Trophoblast cell (in vitro differentiated cells and primary cell): Measurements from ENCODE around the gene PRM2.

Source experiments
- DNase-seq, 2 donors: peaks; one replicate each; pipeline ENCODE4 v3.0.0-alpha.2; 2016
- H2AFZ ChIP-seq: 2 replicates; pipeline ENCODE4 v1.6.1; 2013; ENCODE audit warnings: low read length, moderate library complexity, mild to moderate bottlenecking; ENCODE audit not compliant: insufficient read depth, poor library complexity
- H2AK5ac ChIP-seq: 2 replicates; pipeline ENCODE4 v1.6.1; 2013; ENCODE audit warnings: mild to moderate bottlenecking, low read length
- H2BK120ac ChIP-seq: 2 replicates; pipeline ENCODE4 v1.6.1; 2013; ENCODE audit warnings: low read length, mild to moderate bottlenecking, moderate library complexity; ENCODE audit not compliant: insufficient read depth, poor library complexity
- H2BK12ac ChIP-seq: 2 replicates; pipeline ENCODE4 v1.6.1; 2013; ENCODE audit warnings: mild to moderate bottlenecking, low read length, moderate library complexity
- H2BK5ac ChIP-seq: 2 replicates; pipeline ENCODE4 v1.6.1; 2013; ENCODE audit warnings: low read length, low read depth, moderate library complexity, mild to moderate bottlenecking; ENCODE audit not compliant: poor library complexity
- H3K14ac ChIP-seq: 2 replicates; pipeline ENCODE4 v1.6.1; 2013; ENCODE audit warnings: mild to moderate bottlenecking, low read length
- H3K18ac ChIP-seq: 2 replicates; pipeline ENCODE4 v1.6.1; 2013; ENCODE audit warnings: mild to moderate bottlenecking, low read length
- H3K23ac ChIP-seq: 2 replicates; pipeline ENCODE4 v1.6.1; 2013; ENCODE audit warnings: low read length
- H3K27ac ChIP-seq: 2 replicates; pipeline ENCODE4 v1.5.1; 2013; ENCODE audit warnings: low read depth, mild to moderate bottlenecking, inconsistent platforms, low read length, moderate library complexity
- H3K27me3 ChIP-seq: 2 replicates; pipeline ENCODE4 v1.6.1; 2013; ENCODE audit warnings: inconsistent platforms, mild to moderate bottlenecking, low read length, moderate library complexity; ENCODE audit not compliant: insufficient read depth
- H3K36me3 ChIP-seq, 2 experiments: 1 replicate in 1 of 2; 2 replicates in 1 of 2; pipeline ENCODE4 v1.6.1; 2013; ENCODE audit warnings: low read length in 2 of 2, mild to moderate bottlenecking in 2 of 2, moderate library complexity in 1 of 2; ENCODE audit not compliant: insufficient read depth in 2 of 2, control insufficient read depth in 1 of 2
- H3K4ac ChIP-seq: 2 replicates; pipeline ENCODE4 v1.6.1; 2013; ENCODE audit warnings: low read depth, mild to moderate bottlenecking, low read length, moderate library complexity
- H3K4me1 ChIP-seq, 2 experiments: 1 replicate in 1 of 2; 2 replicates in 1 of 2; pipeline ENCODE4 v1.6.1; 2013; ENCODE audit warnings: low read length in 2 of 2, mild to moderate bottlenecking in 2 of 2, moderate library complexity in 1 of 2; ENCODE audit not compliant: insufficient read depth in 2 of 2, control insufficient read depth in 1 of 2
- H3K4me2 ChIP-seq: 2 replicates; pipeline ENCODE4 v1.6.1; 2013; ENCODE audit warnings: inconsistent platforms, mild to moderate bottlenecking, low read length, moderate library complexity
- H3K4me3 ChIP-seq: 2 replicates; pipeline ENCODE4 v1.5.1; 2013; ENCODE audit warnings: mild to moderate bottlenecking, low read depth, low read length, inconsistent platforms
- H3K79me1 ChIP-seq: one replicate; pipeline ENCODE4 v1.6.1; 2013; ENCODE audit warnings: low read length
- H3K79me2 ChIP-seq: 2 replicates; pipeline ENCODE4 v1.6.1; 2013; ENCODE audit warnings: low read length, mild to moderate bottlenecking; ENCODE audit not compliant: control insufficient read depth, insufficient read depth, poor library complexity
- H3K9ac ChIP-seq: 2 replicates; pipeline ENCODE4 v1.6.1; 2013; ENCODE audit warnings: mild to moderate bottlenecking, low read length
- H3K9me3 ChIP-seq: 2 replicates; pipeline ENCODE4 v1.6.1; 2013; ENCODE audit warnings: low read depth, mild to moderate bottlenecking, control low read depth, inconsistent platforms, low read length; ENCODE audit not compliant: insufficient read depth
- H4K12ac ChIP-seq: 2 replicates; pipeline ENCODE4 v1.6.1; 2013; ENCODE audit warnings: low read depth, mild to moderate bottlenecking, low read length, moderate library complexity
- H4K8ac ChIP-seq: 2 replicates; pipeline ENCODE4 v1.6.1; 2013; ENCODE audit warnings: low read depth, mild to moderate bottlenecking, low read length, moderate library complexity
- H4K91ac ChIP-seq: one replicate; pipeline ENCODE4 v1.6.1; 2013; ENCODE audit warnings: low read depth, mild to moderate bottlenecking, low read length, moderate library complexity
- WGBS: extraction: QIAGEN DNeasy Blood & Tissue Kit; methylation state at CpG from one replicate; pipeline ENCODE4 v1.1.7; 2013; ENCODE audit warnings: missing lambda C conversion rate; ENCODE audit not compliant: insufficient read length, insufficient coverage; ENCODE audit errors: extremely low coverage; 5-methylcytosine and 5-hydroxymethylcytosine counted together

PRM2 gene

GRCh38 chr16:11321662-11322061 is 45.4 kb upstream of the PRM2 start:
- Histone ChIP-seq H2AFZ (no peak overlapping the region), H3K23ac (no peak overlapping the region), H3K4me2 (no peak overlapping the region), H3K4ac (no peak overlapping the region), H3K4me1 (peaks cover 11 to 14% of the 10 kb centered on the region in 2 experiments), H4K8ac (no peak overlapping the region), H3K36me3 (no peaks in the 10 kb centered on the region), H3K79me2 (no peaks in the 10 kb centered on the region), H4K12ac (no peak overlapping the region), H3K4me3 (no peak overlapping the region), H3K27me3 (no peaks in the 10 kb centered on the region), H3K27ac (no peak overlapping the region), H3K79me1 (peaks cover 5% of the 10 kb centered on the region), H2AK5ac (no peak overlapping the region), H2BK12ac (no peak overlapping the region), H3K14ac (no peak overlapping the region), H4K91ac (no peak overlapping the region), H3K18ac (no peak overlapping the region), H2BK120ac (no peak overlapping the region), H3K9me3 (no peaks in the 10 kb centered on the region), H2BK5ac (no peak overlapping the region), H3K9ac (no peak overlapping the region)
- DNase-seq, result no peak
- WGBS, result no CpG with 5 or more reads among the region's 5 CpGs

GRCh38 chr16:11320170-11320569 is 43.9 kb upstream of the PRM2 start:
- H3K14ac ChIP-seq, result no peak overlapping the region
- WGBS, result no CpG with 5 or more reads among the region's 10 CpGs
- no peak overlapping the region for H2BK12ac ChIP-seq
- H2AFZ ChIP-seq, result no peak overlapping the region
- no peak overlapping the region for H4K8ac ChIP-seq
- no peak overlapping the region for H3K18ac ChIP-seq
- H2BK120ac ChIP-seq, result no peak overlapping the region
- peaks cover 16% of the 10 kb centered on the region for H3K79me1 ChIP-seq
- no peak overlapping the region for H4K12ac ChIP-seq
- H2BK5ac ChIP-seq, result no peak overlapping the region
- no peak for DNase-seq
- no peak overlapping the region for H3K9ac ChIP-seq
- H3K27ac ChIP-seq, result no peak overlapping the region
- H3K4me1 ChIP-seq, result peaks cover 19 to 28% of the 10 kb centered on the region in 2 experiments
- H3K4me2 ChIP-seq, result no peak overlapping the region
- H3K79me2 ChIP-seq, result peaks cover 2% of the 10 kb centered on the region
- no peak overlapping the region for H3K4ac ChIP-seq
- H3K36me3 ChIP-seq, result no peaks in the 10 kb centered on the region
- no peak overlapping the region for H3K23ac ChIP-seq
- no peak overlapping the region for H3K4me3 ChIP-seq
- H3K9me3 ChIP-seq, result no peaks in the 10 kb centered on the region
- no peaks in the 10 kb centered on the region for H3K27me3 ChIP-seq
- no peak overlapping the region for H2AK5ac ChIP-seq
- H4K91ac ChIP-seq, result no peak overlapping the region

GRCh38 chr16:11319529-11320146 is 43.4 kb upstream of the PRM2 start:
- no peaks in the 10 kb centered on the region for H3K36me3 ChIP-seq

GRCh38 chr16:11318817-11319216 is 42.5 kb upstream of the PRM2 start:
- no peak overlapping the region for H3K4me2 ChIP-seq
- H2AFZ ChIP-seq, result no peak overlapping the region
- peaks cover 26% of the 10 kb centered on the region for H3K79me1 ChIP-seq
- H2AK5ac ChIP-seq, result peak overlapping the region; percentile 11
- no CpG with 5 or more reads among the region's 8 CpGs for WGBS
- no peak overlapping the region for H3K4ac ChIP-seq
- peak overlapping the region; percentile 37 for H2BK12ac ChIP-seq
- H3K23ac ChIP-seq, result no peak overlapping the region
- H3K9me3 ChIP-seq, result no peaks in the 10 kb centered on the region
- H2BK5ac ChIP-seq, result peak overlapping the region; percentile 4
- no peak overlapping the region for H4K12ac ChIP-seq
- no peak overlapping the region for H4K8ac ChIP-seq
- H3K9ac ChIP-seq, result no peak overlapping the region
- H3K36me3 ChIP-seq, result no peaks in the 10 kb centered on the region
- H2BK120ac ChIP-seq, result peak overlapping the region; percentile 60
- peak overlapping the region; percentile 10 for H4K91ac ChIP-seq
- peaks cover 2% of the 10 kb centered on the region for H3K79me2 ChIP-seq
- H3K4me3 ChIP-seq, result no peak overlapping the region
- H3K14ac ChIP-seq, result peak overlapping the region; percentile 6
- peaks cover 28 to 39% of the 10 kb centered on the region in 2 experiments for H3K4me1 ChIP-seq
- H3K27me3 ChIP-seq, result no peaks in the 10 kb centered on the region
- DNase-seq, result no peak
- peak overlapping the region; percentile 33 for H3K18ac ChIP-seq
- H3K27ac ChIP-seq, result no peak overlapping the region

More at GRCh38 chr16:11319529-11320146, 43.4 kb upstream of the PRM2 start:
- Histone ChIP-seq H3K4me1 (peaks cover 21 to 32% of the 10 kb centered on the region in 2 experiments), H3K14ac (no peak overlapping the region), H3K79me1 (peaks cover 19% of the 10 kb centered on the region), H3K9me3 (no peaks in the 10 kb centered on the region), H3K4me2 (no peak overlapping the region), H2AK5ac (peak overlapping the region; percentile 22), H4K8ac (no peak overlapping the region), H3K4ac (no peak overlapping the region), H2BK12ac (peak overlapping the region; percentile 45), H3K9ac (no peak overlapping the region), H3K18ac (no peak overlapping the region), H3K79me2 (peaks cover 2% of the 10 kb centered on the region), H2AFZ (no peak overlapping the region), H3K27ac (no peak overlapping the region), H4K12ac (no peak overlapping the region), H3K27me3 (no peaks in the 10 kb centered on the region), H4K91ac (peak overlapping the region; percentile 34), H3K4me3 (no peak overlapping the region), H2BK120ac (no peak overlapping the region), H3K23ac (no peak overlapping the region), H2BK5ac (no peak overlapping the region)
- WGBS, result no CpG with 5 or more reads among the region's 8 CpGs
- DNase-seq, result no peak
